K562 (cell line): Measurements from ENCODE around the gene PLEKHN1. TPM values are rescaled to one million over a fixed set of nuclear protein-coding genes. Genes with fewer than 3 reads are reported as not detected.

Experiments
- GATAD2B ChIP-seq: fragments of 450-650 bp; IDR thresholded peaks from 2 replicates; pipeline ENCODE4 v1.6.1; 2017; ENCODE audit warnings: mild to moderate bottlenecking, borderline replicate concordance
- HDAC1 ChIP-seq, 2 experiments: fragments of 450-650 bp; IDR thresholded peaks; 2 replicates each; pipeline ENCODE4 v1.6.1; 2016 to 2017; ENCODE audit warnings: inconsistent platforms in 1 of 2, mild to moderate bottlenecking in 1 of 2, moderate library complexity in 1 of 2
- MIER1 ChIP-seq: fragments of 450-650 bp; IDR thresholded peaks from 2 replicates; pipeline ENCODE4 v1.6.1; 2016; ENCODE audit warnings: antibody characterized with exemption, mild to moderate bottlenecking, low read depth
- NCOA2 ChIP-seq, 2 experiments: fragments of 450-650 bp; IDR thresholded peaks; 2 replicates each; pipeline ENCODE4 v1.6.1; 2018; ENCODE audit warnings: mild to moderate bottlenecking in 2 of 2, moderate library complexity in 1 of 2; ENCODE audit not compliant: partially characterized antibody in 2 of 2
- PHF8 ChIP-seq: fragments of 200-600 bp; sonication (generic); IDR thresholded peaks from 2 replicates; pipeline ENCODE4 v1.6.1; 2012; ENCODE audit warnings: mixed run types, mild to moderate bottlenecking, inconsistent platforms, low read length, moderate library complexity, borderline replicate concordance
- PPARD ChIP-seq: fragments of 250-450 bp; sonication (Bioruptor Pico); IDR thresholded peaks from 2 replicates; pipeline ENCODE4 v1.8.0; 2022; ENCODE audit warnings: inconsistent platforms, mild to moderate bottlenecking, moderate library complexity
- PRMT5 ChIP-seq: sonication (generic); formaldehyde crosslinking; IDR thresholded peaks from 2 replicates; pipeline ENCODE4 v1.5.0; 2020; ENCODE audit warnings: missing genetic modification reagents
- RFX7 ChIP-seq: fragments of 250-450 bp; sonication (Bioruptor Pico); IDR thresholded peaks from 2 replicates; pipeline ENCODE4 v1.5.1; 2021; ENCODE audit warnings: mild to moderate bottlenecking
- TAF1 ChIP-seq: IDR thresholded peaks from 2 replicates; pipeline ENCODE4 v1.6.1; 2011; ENCODE audit warnings: mild to moderate bottlenecking, low read length, moderate library complexity; ENCODE audit not compliant: insufficient read depth, control insufficient read depth, severe bottlenecking; ENCODE audit errors: extremely low read depth
- U2AF1 ChIP-seq: fragments of 200-400 bp; formaldehyde crosslinking; optimal IDR thresholded peaks from 2 replicates; pipeline ENCODE3; 2017; ENCODE audit warnings: mild to moderate bottlenecking, low read depth, low read length, moderate library complexity
- polyA plus RNA-seq, 8 experiments: library from polyadenylated mRNA; depleted of rRNA in 4 of 8; stranded (reverse) in 5 of 8; unstranded in 3 of 8; fragments of >200 nt; fragmentation: Nextera tagmentation in 2 of 8; fragmentation: Illumina TruSeq in 1 of 8; extraction: Ambion mirVana in 2 of 8; extraction: Trizol in 1 of 8; gene quantifications; 2 replicates each; pipeline versions ENCODE4 v1.2.1 to v1.2.3, GENCODE V29; 2011 to 2014; ENCODE audit warnings: inconsistent platforms in 1 of 8, missing spikeins in 1 of 8
- total RNA-seq, 7 experiments: library from RNA; depleted of rRNA in 6 of 7; stranded (reverse); fragments of >200 nt in 6 of 7; fragmentation: Illumina TruSeq in 2 of 7; extraction: Trizol in 2 of 7; gene quantifications; 2 replicates each; pipeline versions ENCODE4 v1.2.1 to v1.2.3, GENCODE V29; 2011 to 2021; ENCODE audit warnings: low replicate concordance in 1 of 7
- TF ChIP-seq, protein P1 (sequence below): fragments of 200-600 bp; sonication (generic); IDR thresholded peaks from one replicate; pipeline ENCODE4 v1.6.1; 2012; ENCODE audit warnings: mild to moderate bottlenecking, low read depth, low read length, inconsistent platforms
- TF ChIP-seq, protein P2 (sequence below): fragments of 450-650 bp; IDR thresholded peaks from 2 replicates; pipeline ENCODE4 v1.6.1; 2016
- TF ChIP-seq, protein P3 (sequence below): sonication (generic); formaldehyde crosslinking; IDR thresholded peaks from 2 replicates; pipeline ENCODE4 v1.8.0; 2022; ENCODE audit warnings: missing genetic modification reagents, mild to moderate bottlenecking, borderline replicate concordance

PLEKHN1 gene
- total and polyA plus RNA-seq, 9 of the 15 experiments (the other 6 are each of a cell fraction or from before 2014, with no cell fraction given) = 0.07 to 1.5 (median 0.13) TPM; not detected in 2

DNA sequence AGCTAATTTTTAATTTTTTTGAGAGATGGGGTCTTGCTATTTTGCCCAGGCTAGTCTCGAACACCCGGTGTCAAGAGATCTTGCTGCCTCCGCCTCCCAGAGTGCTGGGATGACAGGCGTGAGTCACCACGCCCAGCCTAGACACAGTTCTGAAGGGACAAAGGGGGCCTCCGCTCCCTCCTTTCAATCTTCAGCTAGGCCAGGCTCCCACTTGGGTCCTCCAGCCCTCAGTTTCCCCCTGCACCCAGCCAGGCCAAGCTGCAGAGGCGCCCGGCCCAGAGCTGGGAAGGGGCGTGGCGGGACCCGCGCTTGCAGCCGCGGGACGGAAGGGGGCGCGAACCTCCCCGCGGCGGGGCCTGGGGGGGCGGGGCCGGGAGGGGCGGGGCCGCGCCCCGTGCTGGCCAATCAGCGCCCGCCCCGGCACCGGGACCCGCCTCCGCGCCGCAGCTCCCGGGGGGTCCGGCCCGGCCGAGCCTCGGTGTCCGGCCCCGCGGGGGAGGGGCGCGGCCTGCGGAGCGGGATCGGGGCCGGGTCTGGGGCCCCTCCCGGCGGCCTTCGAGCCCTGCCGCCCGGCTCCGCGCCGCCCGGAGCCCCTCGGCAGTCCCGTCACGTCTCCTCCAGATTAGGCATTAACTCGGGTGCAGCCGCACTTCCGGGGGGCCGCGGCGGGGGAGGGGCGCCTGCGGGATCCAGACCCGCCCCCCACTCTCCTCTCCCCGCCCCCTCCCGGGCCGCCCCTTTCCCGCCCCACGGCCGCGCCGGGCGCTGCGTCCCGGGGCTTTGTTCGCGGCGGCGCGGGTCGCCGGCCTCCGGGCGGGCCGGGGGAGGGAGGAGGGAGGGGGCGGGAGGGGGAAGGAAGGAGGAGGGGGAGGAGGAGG lies 53.1 kb downstream of the PLEKHN1 start (continued):
- TF ChIP-seq, protein P1, sequence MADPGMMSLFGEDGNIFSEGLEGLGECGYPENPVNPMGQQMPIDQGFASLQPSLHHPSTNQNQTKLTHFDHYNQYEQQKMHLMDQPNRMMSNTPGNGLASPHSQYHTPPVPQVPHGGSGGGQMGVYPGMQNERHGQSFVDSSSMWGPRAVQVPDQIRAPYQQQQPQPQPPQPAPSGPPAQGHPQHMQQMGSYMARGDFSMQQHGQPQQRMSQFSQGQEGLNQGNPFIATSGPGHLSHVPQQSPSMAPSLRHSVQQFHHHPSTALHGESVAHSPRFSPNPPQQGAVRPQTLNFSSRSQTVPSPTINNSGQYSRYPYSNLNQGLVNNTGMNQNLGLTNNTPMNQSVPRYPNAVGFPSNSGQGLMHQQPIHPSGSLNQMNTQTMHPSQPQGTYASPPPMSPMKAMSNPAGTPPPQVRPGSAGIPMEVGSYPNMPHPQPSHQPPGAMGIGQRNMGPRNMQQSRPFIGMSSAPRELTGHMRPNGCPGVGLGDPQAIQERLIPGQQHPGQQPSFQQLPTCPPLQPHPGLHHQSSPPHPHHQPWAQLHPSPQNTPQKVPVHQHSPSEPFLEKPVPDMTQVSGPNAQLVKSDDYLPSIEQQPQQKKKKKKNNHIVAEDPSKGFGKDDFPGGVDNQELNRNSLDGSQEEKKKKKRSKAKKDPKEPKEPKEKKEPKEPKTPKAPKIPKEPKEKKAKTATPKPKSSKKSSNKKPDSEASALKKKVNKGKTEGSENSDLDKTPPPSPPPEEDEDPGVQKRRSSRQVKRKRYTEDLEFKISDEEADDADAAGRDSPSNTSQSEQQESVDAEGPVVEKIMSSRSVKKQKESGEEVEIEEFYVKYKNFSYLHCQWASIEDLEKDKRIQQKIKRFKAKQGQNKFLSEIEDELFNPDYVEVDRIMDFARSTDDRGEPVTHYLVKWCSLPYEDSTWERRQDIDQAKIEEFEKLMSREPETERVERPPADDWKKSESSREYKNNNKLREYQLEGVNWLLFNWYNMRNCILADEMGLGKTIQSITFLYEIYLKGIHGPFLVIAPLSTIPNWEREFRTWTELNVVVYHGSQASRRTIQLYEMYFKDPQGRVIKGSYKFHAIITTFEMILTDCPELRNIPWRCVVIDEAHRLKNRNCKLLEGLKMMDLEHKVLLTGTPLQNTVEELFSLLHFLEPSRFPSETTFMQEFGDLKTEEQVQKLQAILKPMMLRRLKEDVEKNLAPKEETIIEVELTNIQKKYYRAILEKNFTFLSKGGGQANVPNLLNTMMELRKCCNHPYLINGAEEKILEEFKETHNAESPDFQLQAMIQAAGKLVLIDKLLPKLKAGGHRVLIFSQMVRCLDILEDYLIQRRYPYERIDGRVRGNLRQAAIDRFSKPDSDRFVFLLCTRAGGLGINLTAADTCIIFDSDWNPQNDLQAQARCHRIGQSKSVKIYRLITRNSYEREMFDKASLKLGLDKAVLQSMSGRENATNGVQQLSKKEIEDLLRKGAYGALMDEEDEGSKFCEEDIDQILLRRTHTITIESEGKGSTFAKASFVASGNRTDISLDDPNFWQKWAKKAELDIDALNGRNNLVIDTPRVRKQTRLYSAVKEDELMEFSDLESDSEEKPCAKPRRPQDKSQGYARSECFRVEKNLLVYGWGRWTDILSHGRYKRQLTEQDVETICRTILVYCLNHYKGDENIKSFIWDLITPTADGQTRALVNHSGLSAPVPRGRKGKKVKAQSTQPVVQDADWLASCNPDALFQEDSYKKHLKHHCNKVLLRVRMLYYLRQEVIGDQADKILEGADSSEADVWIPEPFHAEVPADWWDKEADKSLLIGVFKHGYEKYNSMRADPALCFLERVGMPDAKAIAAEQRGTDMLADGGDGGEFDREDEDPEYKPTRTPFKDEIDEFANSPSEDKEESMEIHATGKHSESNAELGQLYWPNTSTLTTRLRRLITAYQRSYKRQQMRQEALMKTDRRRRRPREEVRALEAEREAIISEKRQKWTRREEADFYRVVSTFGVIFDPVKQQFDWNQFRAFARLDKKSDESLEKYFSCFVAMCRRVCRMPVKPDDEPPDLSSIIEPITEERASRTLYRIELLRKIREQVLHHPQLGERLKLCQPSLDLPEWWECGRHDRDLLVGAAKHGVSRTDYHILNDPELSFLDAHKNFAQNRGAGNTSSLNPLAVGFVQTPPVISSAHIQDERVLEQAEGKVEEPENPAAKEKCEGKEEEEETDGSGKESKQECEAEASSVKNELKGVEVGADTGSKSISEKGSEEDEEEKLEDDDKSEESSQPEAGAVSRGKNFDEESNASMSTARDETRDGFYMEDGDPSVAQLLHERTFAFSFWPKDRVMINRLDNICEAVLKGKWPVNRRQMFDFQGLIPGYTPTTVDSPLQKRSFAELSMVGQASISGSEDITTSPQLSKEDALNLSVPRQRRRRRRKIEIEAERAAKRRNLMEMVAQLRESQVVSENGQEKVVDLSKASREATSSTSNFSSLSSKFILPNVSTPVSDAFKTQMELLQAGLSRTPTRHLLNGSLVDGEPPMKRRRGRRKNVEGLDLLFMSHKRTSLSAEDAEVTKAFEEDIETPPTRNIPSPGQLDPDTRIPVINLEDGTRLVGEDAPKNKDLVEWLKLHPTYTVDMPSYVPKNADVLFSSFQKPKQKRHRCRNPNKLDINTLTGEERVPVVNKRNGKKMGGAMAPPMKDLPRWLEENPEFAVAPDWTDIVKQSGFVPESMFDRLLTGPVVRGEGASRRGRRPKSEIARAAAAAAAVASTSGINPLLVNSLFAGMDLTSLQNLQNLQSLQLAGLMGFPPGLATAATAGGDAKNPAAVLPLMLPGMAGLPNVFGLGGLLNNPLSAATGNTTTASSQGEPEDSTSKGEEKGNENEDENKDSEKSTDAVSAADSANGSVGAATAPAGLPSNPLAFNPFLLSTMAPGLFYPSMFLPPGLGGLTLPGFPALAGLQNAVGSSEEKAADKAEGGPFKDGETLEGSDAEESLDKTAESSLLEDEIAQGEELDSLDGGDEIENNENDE = no peak
- TF ChIP-seq NCOA2 (IDR thresholded peaks at IDR 0.05; ENCODE audit: partially characterized antibody in 2 of 2) = no peak
- peak; percentile 65; the same call in 1 of the 2 replicates for TF ChIP-seq PHF8
- TF ChIP-seq RFX7 (CRISPR knock-in tag) = no peak
- TF ChIP-seq, protein P2, sequence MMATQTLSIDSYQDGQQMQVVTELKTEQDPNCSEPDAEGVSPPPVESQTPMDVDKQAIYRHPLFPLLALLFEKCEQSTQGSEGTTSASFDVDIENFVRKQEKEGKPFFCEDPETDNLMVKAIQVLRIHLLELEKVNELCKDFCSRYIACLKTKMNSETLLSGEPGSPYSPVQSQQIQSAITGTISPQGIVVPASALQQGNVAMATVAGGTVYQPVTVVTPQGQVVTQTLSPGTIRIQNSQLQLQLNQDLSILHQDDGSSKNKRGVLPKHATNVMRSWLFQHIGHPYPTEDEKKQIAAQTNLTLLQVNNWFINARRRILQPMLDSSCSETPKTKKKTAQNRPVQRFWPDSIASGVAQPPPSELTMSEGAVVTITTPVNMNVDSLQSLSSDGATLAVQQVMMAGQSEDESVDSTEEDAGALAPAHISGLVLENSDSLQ = peak; percentile 25; the same call in 1 of the 2 replicates
- TF ChIP-seq, protein P3, sequence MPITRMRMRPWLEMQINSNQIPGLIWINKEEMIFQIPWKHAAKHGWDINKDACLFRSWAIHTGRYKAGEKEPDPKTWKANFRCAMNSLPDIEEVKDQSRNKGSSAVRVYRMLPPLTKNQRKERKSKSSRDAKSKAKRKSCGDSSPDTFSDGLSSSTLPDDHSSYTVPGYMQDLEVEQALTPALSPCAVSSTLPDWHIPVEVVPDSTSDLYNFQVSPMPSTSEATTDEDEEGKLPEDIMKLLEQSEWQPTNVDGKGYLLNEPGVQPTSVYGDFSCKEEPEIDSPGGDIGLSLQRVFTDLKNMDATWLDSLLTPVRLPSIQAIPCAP (CRISPR knock-in tag) = no peak
- TF ChIP-seq PPARD (CRISPR knock-in tag) = no peak
- 0 out of 4 replicates have a peak, but pooled peaks of 1 of the 2 experiments have one; percentile 21 for TF ChIP-seq HDAC1 (IDR thresholded peaks at IDR 0.05)
- TF ChIP-seq U2AF1 = no peak
- TF ChIP-seq GATAD2B = peak; percentile 81
- TF ChIP-seq TAF1 = peak; percentile 45
- no peak for TF ChIP-seq PRMT5 (CRISPR knock-in tag)
- 0 out of 2 replicates have a peak, but pooled peaks have one; percentile 35 for TF ChIP-seq MIER1
